Measurements from ENCODE around the gene INHBB.

DNA sequence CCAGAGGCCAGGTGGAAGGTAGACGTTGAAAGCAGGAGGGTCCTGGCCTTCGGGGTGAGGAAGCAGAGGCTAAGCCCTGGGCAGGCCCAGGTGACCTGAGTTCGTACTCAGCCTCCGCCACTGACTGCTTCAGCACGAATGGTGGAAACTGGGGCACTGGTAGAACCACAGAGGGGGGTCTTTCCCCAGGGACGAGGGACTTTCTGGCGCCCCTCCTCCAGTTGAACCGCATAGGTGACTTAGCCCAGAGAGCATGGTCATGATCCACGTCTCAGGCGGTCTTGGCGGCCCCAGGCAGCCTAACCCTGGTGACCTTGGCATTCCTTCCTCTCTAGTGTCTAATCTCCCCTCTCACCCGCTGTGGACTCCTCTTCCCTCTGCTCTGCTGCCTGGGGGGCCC, 30.2 kb downstream of the INHBB start:
- TF ChIP-seq, protein P1, sequence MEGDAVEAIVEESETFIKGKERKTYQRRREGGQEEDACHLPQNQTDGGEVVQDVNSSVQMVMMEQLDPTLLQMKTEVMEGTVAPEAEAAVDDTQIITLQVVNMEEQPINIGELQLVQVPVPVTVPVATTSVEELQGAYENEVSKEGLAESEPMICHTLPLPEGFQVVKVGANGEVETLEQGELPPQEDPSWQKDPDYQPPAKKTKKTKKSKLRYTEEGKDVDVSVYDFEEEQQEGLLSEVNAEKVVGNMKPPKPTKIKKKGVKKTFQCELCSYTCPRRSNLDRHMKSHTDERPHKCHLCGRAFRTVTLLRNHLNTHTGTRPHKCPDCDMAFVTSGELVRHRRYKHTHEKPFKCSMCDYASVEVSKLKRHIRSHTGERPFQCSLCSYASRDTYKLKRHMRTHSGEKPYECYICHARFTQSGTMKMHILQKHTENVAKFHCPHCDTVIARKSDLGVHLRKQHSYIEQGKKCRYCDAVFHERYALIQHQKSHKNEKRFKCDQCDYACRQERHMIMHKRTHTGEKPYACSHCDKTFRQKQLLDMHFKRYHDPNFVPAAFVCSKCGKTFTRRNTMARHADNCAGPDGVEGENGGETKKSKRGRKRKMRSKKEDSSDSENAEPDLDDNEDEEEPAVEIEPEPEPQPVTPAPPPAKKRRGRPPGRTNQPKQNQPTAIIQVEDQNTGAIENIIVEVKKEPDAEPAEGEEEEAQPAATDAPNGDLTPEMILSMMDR (conservative IDR thresholded peaks at IDR 0.05; ENCODE audit: low read depth, low read length): no peak
- TF ChIP-seq, protein P2, sequence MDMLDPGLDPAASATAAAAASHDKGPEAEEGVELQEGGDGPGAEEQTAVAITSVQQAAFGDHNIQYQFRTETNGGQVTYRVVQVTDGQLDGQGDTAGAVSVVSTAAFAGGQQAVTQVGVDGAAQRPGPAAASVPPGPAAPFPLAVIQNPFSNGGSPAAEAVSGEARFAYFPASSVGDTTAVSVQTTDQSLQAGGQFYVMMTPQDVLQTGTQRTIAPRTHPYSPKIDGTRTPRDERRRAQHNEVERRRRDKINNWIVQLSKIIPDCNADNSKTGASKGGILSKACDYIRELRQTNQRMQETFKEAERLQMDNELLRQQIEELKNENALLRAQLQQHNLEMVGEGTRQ (IDR thresholded peaks at IDR 0.05; ENCODE audit: low read depth, low read length): no peak
- no peak for TF ChIP-seq RAD21 (IDR thresholded peaks at IDR 0.05; ENCODE audit: low read length)
- TF ChIP-seq POLR2A (IDR thresholded peaks at IDR 0.05; ENCODE audit: low read depth, low read length): no peak
- TF ChIP-seq CHD1 (IDR thresholded peaks at IDR 0.05; ENCODE audit: low read depth, low read length): no peak
- TF ChIP-seq SMC3 (IDR thresholded peaks at IDR 0.05; ENCODE audit: low read depth, low read length): no peak
- TF ChIP-seq MAFK (IDR thresholded peaks at IDR 0.05; ENCODE audit: low read depth, low read length): no peak

Measured in IMR-90 (cell line).